OCI-LY7 (cell line): ENCODE results near the gene IPO8. TPM values are rescaled to one million over a fixed set of nuclear protein-coding genes. Genes with fewer than 3 reads are reported as not detected.

Experiments
- BruUV-seq: library from RNA; stranded (reverse); fragments of 400-500 nt; replicated peaks from 2 replicates; lab custom pipeline; 2021; lab: Mats Ljungman, UMichigan
- CTCF ChIA-PET: fragments of 300-600 bp; sonication (Branson Sonifier 250); formaldehyde crosslinking; loops from one replicate; lab custom pipeline; 2022; ENCODE audit warnings: antibody characterized with exemption; ENCODE audit not compliant: unreplicated experiment; lab: Charles Lee
- POLR2A ChIA-PET: fragments of 300-600 bp; sonication (Branson Sonifier 250); formaldehyde crosslinking; loops from one replicate; lab custom pipeline; 2022; ENCODE audit warnings: antibody characterized with exemption; lab: Charles Lee
- DNase-seq: peaks from one replicate; pipeline ENCODE4 v3.0.0-alpha.2; 2015; ENCODE audit warnings: low spot score
- H2AFZ ChIP-seq: fragments of 200-600 bp; sonication (generic), shearing (Covaris generic); 2 replicates; pipeline ENCODE4 v1.6.1; 2014; ENCODE audit warnings: mild to moderate bottlenecking, antibody characterized with exemption, low read length, moderate library complexity
- H3K27ac ChIP-seq: fragments of 200-600 bp; sonication (generic); 2 replicates; pipeline ENCODE4 v1.5.1; 2014; ENCODE audit warnings: mixed run types, low read depth, mild to moderate bottlenecking, moderate library complexity, low read length, inconsistent platforms; ENCODE audit not compliant: poor library complexity, severe bottlenecking
- H3K36me3 ChIP-seq: fragments of 200-600 bp; sonication (generic); 2 replicates; pipeline ENCODE4 v1.6.1; 2014; ENCODE audit warnings: mild to moderate bottlenecking, antibody characterized with exemption, low read length, moderate library complexity, mixed read lengths; ENCODE audit not compliant: insufficient read depth
- H3K4me1 ChIP-seq: fragments of 200-600 bp; sonication (generic); 2 replicates; pipeline ENCODE4 v1.5.1; 2014; ENCODE audit warnings: mild to moderate bottlenecking, low read length; ENCODE audit not compliant: insufficient read depth, poor library complexity, severe bottlenecking
- H3K4me2 ChIP-seq: fragments of 200-600 bp; sonication (generic); 2 replicates; pipeline ENCODE4 v1.6.1; 2014; ENCODE audit warnings: mild to moderate bottlenecking, low read length
- H3K4me3 ChIP-seq: fragments of 200-600 bp; sonication (generic); 2 replicates; pipeline ENCODE4 v1.5.1; 2014; ENCODE audit warnings: mild to moderate bottlenecking, low read depth, low read length; ENCODE audit not compliant: poor library complexity, severe bottlenecking
- H3K79me2 ChIP-seq: fragments of 200-600 bp; sonication (generic); 2 replicates; pipeline ENCODE4 v1.6.1; 2016; ENCODE audit warnings: low read depth, mild to moderate bottlenecking, low read length, moderate library complexity, mixed read lengths; ENCODE audit not compliant: insufficient read depth
- H3K9me2 ChIP-seq: fragments of 200-600 bp; sonication (generic); 2 replicates; pipeline ENCODE4 v1.6.1; 2016; ENCODE audit warnings: mild to moderate bottlenecking, low read length, mixed read lengths; ENCODE audit not compliant: insufficient read depth
- H3K9me3 ChIP-seq: fragments of 200-600 bp; sonication (generic); 2 replicates; pipeline ENCODE4 v1.6.1; 2014; ENCODE audit warnings: mild to moderate bottlenecking, mixed run types, low read length, mixed read lengths
- H4K20me1 ChIP-seq: fragments of 200-600 bp; sonication (generic); 2 replicates; pipeline ENCODE4 v1.6.1; 2014; ENCODE audit warnings: mild to moderate bottlenecking, antibody characterized with exemption, low read length, moderate library complexity, mixed read lengths; ENCODE audit not compliant: insufficient read depth
- EZH2phosphoT487 ChIP-seq: fragments of 200-600 bp; sonication (generic); IDR thresholded peaks from 2 replicates; pipeline ENCODE4 v1.6.1; 2018; ENCODE audit warnings: low read depth, borderline replicate concordance, mild to moderate bottlenecking, mixed run types, antibody characterized with exemption, low read length, moderate library complexity, mixed read lengths
- intact Hi-C: fragments of 100-400 bp; cut with micrococcal nuclease; formaldehyde crosslinking; loops from one replicate; pipeline ENCODE4 v1.10.0; 2022; ENCODE audit not compliant: unreplicated experiment
- total RNA-seq, 2 experiments: library from RNA; depleted of rRNA in 1 of 2; stranded (reverse); fragments of >200 nt in 1 of 2; shearing (Covaris generic) in 1 of 2; gene quantifications; 2 replicates each; pipeline ENCODE4 v1.2.3, GENCODE V29; 2014 to 2022
- TF ChIP-seq, protein P1 (sequence below): fragments of 200-600 bp; sonication (generic); conservative IDR thresholded peaks from 2 replicates; pipeline ENCODE4 v1.5.1; 2014; ENCODE audit warnings: mild to moderate bottlenecking, antibody characterized with exemption, low read length, moderate library complexity, mixed read lengths

Gene IPO8
- total RNA-seq, 2 experiments from 2014 or later: 14.7 to 41.6 TPM

DNA sequence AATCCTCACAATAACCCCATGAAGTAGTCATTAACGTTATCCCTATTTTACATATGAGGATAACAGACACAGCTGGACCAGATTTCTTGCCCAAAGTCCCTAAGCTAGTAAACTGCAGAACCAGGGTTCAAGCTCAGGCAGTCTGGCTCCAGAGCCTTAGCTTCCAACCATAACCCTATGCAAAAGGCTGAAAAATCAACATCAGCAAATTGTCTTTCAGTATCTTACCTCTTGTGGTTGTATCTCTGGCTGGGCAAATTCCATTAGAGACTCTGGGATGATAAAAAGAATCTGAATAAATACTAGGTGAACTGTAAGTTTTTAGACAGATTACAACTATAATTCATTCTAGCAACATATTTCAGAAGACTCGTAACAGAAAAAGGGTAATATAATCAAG is 34.3 kb upstream of the IPO8 start:
- no peaks in the 10 kb centered on the region for H4K20me1 ChIP-seq
- H3K9me2 ChIP-seq: no peaks in the 10 kb centered on the region
- H3K4me3 ChIP-seq: no peak overlapping the region
- TF ChIP-seq, protein P1, sequence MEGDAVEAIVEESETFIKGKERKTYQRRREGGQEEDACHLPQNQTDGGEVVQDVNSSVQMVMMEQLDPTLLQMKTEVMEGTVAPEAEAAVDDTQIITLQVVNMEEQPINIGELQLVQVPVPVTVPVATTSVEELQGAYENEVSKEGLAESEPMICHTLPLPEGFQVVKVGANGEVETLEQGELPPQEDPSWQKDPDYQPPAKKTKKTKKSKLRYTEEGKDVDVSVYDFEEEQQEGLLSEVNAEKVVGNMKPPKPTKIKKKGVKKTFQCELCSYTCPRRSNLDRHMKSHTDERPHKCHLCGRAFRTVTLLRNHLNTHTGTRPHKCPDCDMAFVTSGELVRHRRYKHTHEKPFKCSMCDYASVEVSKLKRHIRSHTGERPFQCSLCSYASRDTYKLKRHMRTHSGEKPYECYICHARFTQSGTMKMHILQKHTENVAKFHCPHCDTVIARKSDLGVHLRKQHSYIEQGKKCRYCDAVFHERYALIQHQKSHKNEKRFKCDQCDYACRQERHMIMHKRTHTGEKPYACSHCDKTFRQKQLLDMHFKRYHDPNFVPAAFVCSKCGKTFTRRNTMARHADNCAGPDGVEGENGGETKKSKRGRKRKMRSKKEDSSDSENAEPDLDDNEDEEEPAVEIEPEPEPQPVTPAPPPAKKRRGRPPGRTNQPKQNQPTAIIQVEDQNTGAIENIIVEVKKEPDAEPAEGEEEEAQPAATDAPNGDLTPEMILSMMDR: no peak
- TF ChIP-seq EZH2phosphoT487: no peak
- no peak overlapping the region for H3K27ac ChIP-seq
- peaks cover 23% of the 10 kb centered on the region for H3K36me3 ChIP-seq
- intact Hi-C loops: no loop called here
- no TSS peak for BruUV-seq
- H3K4me2 ChIP-seq: no peak overlapping the region
- ChIA-PET CTCF (interaction anchor here (1.1 kb wide), 1 partner anchor 19 kb away, joined by 3 read pairs; no protein-coding TSS in a partner anchor), POLR2A (interaction anchor here (0.5 kb wide), 1 partner anchor 20 kb away, joined by 3 read pairs; no protein-coding TSS in a partner anchor)
- DNase-seq: no peak
- H3K79me2 ChIP-seq: no peaks in the 10 kb centered on the region
- no peak overlapping the region for H2AFZ ChIP-seq
- no peaks in the 10 kb centered on the region for H3K9me3 ChIP-seq
- H3K4me1 ChIP-seq: no peaks in the 10 kb centered on the region

DNA sequence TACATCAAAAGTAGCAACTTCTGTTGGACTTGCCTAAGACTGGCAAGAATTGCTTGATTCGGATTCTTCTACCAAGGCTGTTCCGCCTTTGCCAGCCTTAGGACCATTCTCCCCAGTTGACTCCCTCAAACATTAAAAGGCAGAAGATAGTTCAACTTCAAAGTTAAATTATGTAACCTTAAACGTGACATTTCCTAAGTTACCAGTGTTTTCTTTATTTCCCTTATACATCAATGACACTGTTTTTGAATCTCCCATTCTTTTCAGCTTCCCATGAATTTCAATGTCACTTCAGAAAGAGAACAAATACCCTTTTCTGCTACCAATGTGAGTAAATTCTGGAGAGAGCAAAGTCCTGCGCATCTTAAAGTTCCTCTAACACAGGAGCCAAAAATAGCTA is 33.9 kb upstream of the IPO8 start:
- Histone ChIP-seq H2AFZ (no peak overlapping the region), H3K79me2 (no peaks in the 10 kb centered on the region), H3K4me1 (no peaks in the 10 kb centered on the region), H3K9me3 (no peaks in the 10 kb centered on the region), H3K36me3 (peaks cover 21% of the 10 kb centered on the region), H3K4me3 (no peak overlapping the region), H4K20me1 (no peaks in the 10 kb centered on the region), H3K4me2 (no peak overlapping the region), H3K27ac (no peak overlapping the region), H3K9me2 (no peaks in the 10 kb centered on the region)
- TF ChIP-seq EZH2phosphoT487: no peak
- TF ChIP-seq, protein P1: no peak
- ChIA-PET CTCF (interaction anchor here (1.1 kb wide), 1 partner anchor 19 kb away, joined by 3 read pairs; no protein-coding TSS in a partner anchor), POLR2A (no interaction called here)
- intact Hi-C loops: no loop called here
- no peak for DNase-seq
- no TSS peak for BruUV-seq

DNA sequence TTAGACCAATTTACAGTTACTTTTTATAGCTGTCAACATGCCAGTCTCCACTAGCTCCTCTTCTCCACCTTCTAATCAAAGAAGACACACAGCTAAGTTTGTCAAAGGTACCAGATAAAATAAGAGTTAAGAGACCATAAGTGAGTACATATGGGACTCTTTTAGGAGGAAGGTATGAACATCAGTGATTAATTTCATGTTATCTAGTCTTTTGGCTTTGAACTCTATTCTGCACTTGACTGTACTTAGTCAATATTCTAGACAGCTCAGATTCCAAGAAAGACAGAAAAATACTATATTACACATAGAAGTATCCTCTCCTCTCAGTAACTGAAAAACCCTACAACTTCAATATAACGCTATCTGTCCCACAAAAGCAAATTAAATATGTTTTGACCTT is 31.0 kb upstream of the IPO8 start:
- Histone ChIP-seq H3K4me2 (no peak overlapping the region), H3K27ac (no peak overlapping the region), H3K4me1 (no peaks in the 10 kb centered on the region), H3K36me3 (peaks cover 29% of the 10 kb centered on the region), H3K9me2 (no peaks in the 10 kb centered on the region), H4K20me1 (no peaks in the 10 kb centered on the region), H3K79me2 (no peaks in the 10 kb centered on the region), H3K4me3 (no peak overlapping the region), H3K9me3 (no peaks in the 10 kb centered on the region), H2AFZ (no peak overlapping the region)
- TF ChIP-seq, protein P1: no peak
- TF ChIP-seq EZH2phosphoT487: no peak
- BruUV-seq: no TSS peak
- intact Hi-C loops: no loop called here
- no peak for DNase-seq
- POLR2A ChIA-PET: interaction anchor here (1.0 to 2.1 kb wide), 2 partner anchors 9 kb away, joined by 4 to 10 read pairs; no protein-coding TSS in a partner anchor
- CTCF ChIA-PET: no interaction called here
